Activated CD8-positive, alpha-beta T cell treated with anti-CD3 and anti-CD28 coated beads for 36 hours (primary cell): Measurements from ENCODE around the gene NDUFAF4. TPM values are rescaled to one million over a fixed set of nuclear protein-coding genes. Genes with fewer than 3 reads are reported as not detected.

Experiments used
- ATAC-seq: fragments of 200-7000 bp; cut with Tn5 transposase; one replicate; pipeline ENCODE4 v1.10.0; 2021; ENCODE audit warnings: mild to moderate bottlenecking, moderate library complexity
- CTCF ChIA-PET: fragments of 350-600 bp; sonication (Branson Sonifier 250); formaldehyde crosslinking; loops from one replicate; lab custom pipeline; 2021; ENCODE audit warnings: antibody characterized with exemption; lab: Charles Lee
- POLR2A ChIA-PET: fragments of 350-600 bp; sonication (Branson Sonifier 250); formaldehyde crosslinking; loops from one replicate; lab custom pipeline; 2021; ENCODE audit warnings: antibody characterized with exemption; lab: Charles Lee
- DNase-seq: peaks from one replicate; pipeline ENCODE4 v3.0.0-alpha.2; 2020
- H3K27ac Mint-ChIP-seq: one replicate; pipeline ENCODE4 v1.8.0; 2021; ENCODE audit warnings: mild to moderate bottlenecking, mixed read lengths
- H3K27me3 Mint-ChIP-seq: one replicate; pipeline ENCODE4 v1.8.0; 2021; ENCODE audit warnings: mixed read lengths
- H3K36me3 Mint-ChIP-seq: one replicate; pipeline ENCODE4 v1.8.0; 2021; ENCODE audit warnings: low read depth, mixed read lengths
- H3K4me1 Mint-ChIP-seq: one replicate; pipeline ENCODE4 v1.8.0; 2021; ENCODE audit warnings: low read depth, mixed read lengths
- H3K4me3 Mint-ChIP-seq: one replicate; pipeline ENCODE4 v1.8.0; 2021; ENCODE audit warnings: mild to moderate bottlenecking, moderate library complexity, mixed read lengths
- H3K9me3 Mint-ChIP-seq: one replicate; pipeline ENCODE4 v1.8.0; 2021; ENCODE audit warnings: mixed read lengths
- CTCF ChIP-seq: fragments of 200-600 bp; IDR thresholded peaks from one replicate; pipeline ENCODE4 v1.8.0; 2022; ENCODE audit warnings: antibody characterized with exemption, mild to moderate bottlenecking
- intact Hi-C: fragments of 100-400 bp; cut with micrococcal nuclease; formaldehyde crosslinking; loops from one replicate; pipeline ENCODE4 v1.10.0; 2022
- total RNA-seq, 2 experiments: library from RNA; stranded (reverse); gene quantifications; one replicate each; pipeline ENCODE4 v1.2.3, GENCODE V29; 2021

The NDUFAF4 gene
- total RNA-seq, 2 experiments from 2014 or later = 62.5 to 64.6 TPM

- Mint-ChIP-seq H3K27ac (no peak overlapping the region), H3K36me3 (no peaks in the 10 kb centered on the region), H3K4me1 (no peaks in the 10 kb centered on the region), H3K9me3 (no peaks in the 10 kb centered on the region), H3K4me3 (no peak overlapping the region), H3K27me3 (peaks cover 2% of the 10 kb centered on the region)
- no peak for TF ChIP-seq CTCF
- intact Hi-C loops = no loop called here
- ATAC-seq = no peak
- ChIA-PET POLR2A (interaction anchor here (1.2 kb wide), 1 partner anchor 46 kb away, joined by 3 read pairs; the partner anchor contains the start of gene KLHL32), CTCF (interaction anchor here (0.8 kb wide), 1 partner anchor 19 kb away, joined by 5 read pairs; the partner anchor contains the start of gene NDUFAF4)
- no peak for DNase-seq
Measured at GRCh38 chr6:96878143-96878542, 19.5 kb downstream of the NDUFAF4 start.

- no peak for TF ChIP-seq CTCF
- POLR2A ChIA-PET = interaction anchor here (1.2 kb wide), 1 partner anchor 47 kb away, joined by 3 read pairs; the partner anchor contains the start of gene KLHL32
- DNase-seq = no peak
Measured at GRCh38 chr6:96876886-96877545, 20.7 kb downstream of the NDUFAF4 start.

GRCh38 chr6:96872976-96873375 lies 24.7 kb downstream of the NDUFAF4 start:
- CTCF ChIA-PET = no interaction called here
- TF ChIP-seq CTCF = no peak
- POLR2A ChIA-PET = no interaction called here
- no peak for DNase-seq
- Mint-ChIP-seq H3K27me3 (peaks cover 10% of the 10 kb centered on the region), H3K36me3 (no peaks in the 10 kb centered on the region), H3K27ac (no peak overlapping the region), H3K9me3 (no peaks in the 10 kb centered on the region), H3K4me3 (no peak overlapping the region), H3K4me1 (no peaks in the 10 kb centered on the region)
- intact Hi-C loops = no loop called here
- ATAC-seq = no peak

More at GRCh38 chr6:96876886-96877545, 20.7 kb downstream of the NDUFAF4 start:
- Mint-ChIP-seq H3K9me3 (no peaks in the 10 kb centered on the region), H3K4me3 (no peak overlapping the region), H3K27ac (no peak overlapping the region), H3K4me1 (no peaks in the 10 kb centered on the region), H3K27me3 (peaks cover 2% of the 10 kb centered on the region), H3K36me3 (no peaks in the 10 kb centered on the region)
- intact Hi-C loops = no loop called here
- CTCF ChIA-PET = no interaction called here
- no peak for ATAC-seq

GRCh38 chr6:96865055-96865405 lies 32.7 kb downstream of the NDUFAF4 start:
- CTCF ChIA-PET = no interaction called here
- intact Hi-C loops = no loop called here
- DNase-seq (no peak), ATAC-seq (no peak)
- Mint-ChIP-seq H3K9me3 (peaks cover 3% of the 10 kb centered on the region), H3K27me3 (peaks cover 29% of the 10 kb centered on the region), H3K4me3 (no peak overlapping the region), H3K4me1 (no peaks in the 10 kb centered on the region), H3K27ac (no peak overlapping the region), H3K36me3 (no peaks in the 10 kb centered on the region)
- TF ChIP-seq CTCF = no peak
- POLR2A ChIA-PET = no interaction called here

- no peak for TF ChIP-seq CTCF
- no peak overlapping the region for H3K4me3 Mint-ChIP-seq
- H3K4me1 Mint-ChIP-seq = no peaks in the 10 kb centered on the region
- H3K9me3 Mint-ChIP-seq = peaks cover 3% of the 10 kb centered on the region
- H3K27me3 Mint-ChIP-seq = peaks cover 31% of the 10 kb centered on the region
- ChIA-PET POLR2A (no interaction called here), CTCF (no interaction called here)
- H3K36me3 Mint-ChIP-seq = no peaks in the 10 kb centered on the region
- no peak overlapping the region for H3K27ac Mint-ChIP-seq
- intact Hi-C loops = no loop called here
- ATAC-seq (no peak), DNase-seq (no peak)
Measured at GRCh38 chr6:96864216-96865054, 33.3 kb downstream of the NDUFAF4 start.
